Naive thymus-derived CD4-positive, alpha-beta T cell (primary cell): ENCODE results near the gene ADAMTSL1. TPM values are rescaled to one million over a fixed set of nuclear protein-coding genes. Genes with fewer than 3 reads are reported as not detected.

Experiments
- ATAC-seq: fragments of 150-1000 bp; cut with Tn5 transposase; 2 replicates; pipeline ENCODE4 v1.10.0; 2021; ENCODE audit warnings: mild to moderate bottlenecking, moderate library complexity
- CTCF ChIA-PET: fragments of 350-600 bp; sonication (Branson Sonifier 250); formaldehyde crosslinking; loops from one replicate; lab custom pipeline; 2021; ENCODE audit warnings: antibody characterized with exemption; lab: Charles Lee
- POLR2A ChIA-PET: fragments of 350-600 bp; sonication (Branson Sonifier 250); formaldehyde crosslinking; loops from one replicate; lab custom pipeline; 2021; ENCODE audit warnings: antibody characterized with exemption, inconsistent platforms; lab: Charles Lee
- DNase-seq, 9 donors: peaks; one replicate each; pipeline versions ENCODE4 v3.0.0 to v3.0.0-alpha.2; 2020 to 2022; ENCODE audit warnings: mixed read lengths in 1 of 9
- H3K27ac ChIP-seq: one replicate; pipeline ENCODE4 v1.7.0; 2013; ENCODE audit warnings: mild to moderate bottlenecking, low read depth, low read length, moderate library complexity
- H3K27me3 ChIP-seq, 2 donors: one replicate each; pipeline ENCODE4 v1.7.0; 2013; ENCODE audit warnings: low read length in 2 of 2, mild to moderate bottlenecking in 2 of 2, moderate library complexity in 2 of 2; ENCODE audit not compliant: control insufficient read depth in 2 of 2, insufficient read depth in 2 of 2
- H3K36me3 ChIP-seq, 3 experiments: 1 replicate in 2 of 3; 2 replicates in 1 of 3; pipeline ENCODE4 v1.7.0; 2013; ENCODE audit warnings: low read length in 3 of 3, mild to moderate bottlenecking in 3 of 3, moderate library complexity in 1 of 3; ENCODE audit not compliant: insufficient read depth in 3 of 3, control insufficient read depth in 2 of 3
- H3K4me1 ChIP-seq, 2 donors: one replicate each; pipeline ENCODE4 v1.7.0; 2013; ENCODE audit warnings: low read length in 2 of 2, mild to moderate bottlenecking in 2 of 2, moderate library complexity in 1 of 2; ENCODE audit not compliant: control insufficient read depth in 2 of 2, insufficient read depth in 2 of 2
- H3K4me3 ChIP-seq: 2 replicates; pipeline ENCODE4 v1.7.0; 2013; ENCODE audit warnings: mild to moderate bottlenecking, low read length
- H3K9me3 ChIP-seq, 3 experiments: 1 replicate in 2 of 3; 2 replicates in 1 of 3; pipeline ENCODE4 v1.7.0; 2013; ENCODE audit warnings: low read length in 3 of 3; ENCODE audit not compliant: control insufficient read depth in 2 of 3
- H3K27ac Mint-ChIP-seq, 9 donors: one replicate each; pipeline ENCODE4 v1.8.0; 2020 to 2022; ENCODE audit warnings: mixed read lengths in 9 of 9, mild to moderate bottlenecking in 8 of 9, moderate library complexity in 5 of 9, inconsistent platforms in 2 of 9
- H3K27me3 Mint-ChIP-seq, 5 donors: one replicate each; pipeline ENCODE4 v1.8.0; 2021 to 2022; ENCODE audit warnings: mixed read lengths in 5 of 5, mild to moderate bottlenecking in 1 of 5
- H3K36me3 Mint-ChIP-seq, 5 donors: one replicate each; pipeline ENCODE4 v1.8.0; 2020 to 2022; ENCODE audit warnings: mixed read lengths in 5 of 5, mild to moderate bottlenecking in 3 of 5, inconsistent platforms in 1 of 5
- H3K4me1 Mint-ChIP-seq, 7 donors: one replicate each; pipeline ENCODE4 v1.8.0; 2020 to 2022; ENCODE audit warnings: mixed read lengths in 7 of 7, mild to moderate bottlenecking in 3 of 7, inconsistent platforms in 1 of 7
- H3K4me3 Mint-ChIP-seq, 10 donors: one replicate each; pipeline ENCODE4 v1.8.0; 2020 to 2022; ENCODE audit warnings: mild to moderate bottlenecking in 10 of 10, mixed read lengths in 10 of 10, moderate library complexity in 6 of 10, inconsistent platforms in 2 of 10
- H3K9me3 Mint-ChIP-seq, 11 donors: one replicate each; pipeline ENCODE4 v1.8.0; 2020 to 2022; ENCODE audit warnings: mixed read lengths in 11 of 11, mild to moderate bottlenecking in 4 of 11, inconsistent platforms in 1 of 11, moderate library complexity in 1 of 11
- intact Hi-C, 2 donors: fragments of 100-400 bp; cut with micrococcal nuclease; formaldehyde crosslinking; loops; one replicate each; pipeline ENCODE4 v1.15.1; 2023
- polyA plus RNA-seq, 2 donors: library from polyadenylated mRNA; unstranded; fragments of 300-500 nt; fragmentation: Illumina TruSeq; gene quantifications; one replicate each; pipeline ENCODE4 v1.2.3, GENCODE V29; 2021
- total RNA-seq, 6 experiments: library from RNA in 5 of 6; stranded (reverse) in 5 of 6; gene quantifications; 1 replicate in 5 of 6; 2 replicates in 1 of 6; pipeline ENCODE4 v1.2.3 and lab custom pipeline; 2021 to 2026

The ADAMTSL1 gene
- total and polyA plus RNA-seq, 7 experiments from 2014 or later, result not detected

GRCh38 chr9:18575686-18576085 is 101.7 kb downstream of the ADAMTSL1 start:
- Mint-ChIP-seq H3K4me1 (no peaks in the 10 kb centered on the region), H3K36me3 (no peaks in the 10 kb centered on the region), H3K27ac (no peak overlapping the region), H3K4me3 (no peak overlapping the region), H3K27me3 (peaks cover 0 to 6% (median 0%) of the 10 kb centered on the region in 5 donors), H3K9me3 (peaks cover 0 to 3% (median 0%) of the 10 kb centered on the region in 11 donors)
- CTCF ChIA-PET, result no interaction called here
- DNase-seq, result no peak
- Histone ChIP-seq H3K4me1 (no peaks in the 10 kb centered on the region), H3K36me3 (no peaks in the 10 kb centered on the region), H3K9me3 (no peaks in the 10 kb centered on the region), H3K27ac (no peak overlapping the region), H3K4me3 (no peak overlapping the region), H3K27me3 (no peaks in the 10 kb centered on the region)
- POLR2A ChIA-PET, result no interaction called here
- intact Hi-C loops, result loop anchor here in 1 of 2 donors (10.0 kb wide), 1 partner anchor 879 kb away; no protein-coding TSS in a partner anchor
- no peak for ATAC-seq

- Mint-ChIP-seq H3K4me3 (no peak overlapping the region), H3K9me3 (peaks cover 0 to 5% (median 0%) of the 10 kb centered on the region in 11 donors), H3K27me3 (peaks cover 0 to 9% (median 0%) of the 10 kb centered on the region in 5 donors), H3K4me1 (no peaks in the 10 kb centered on the region), H3K36me3 (no peaks in the 10 kb centered on the region), H3K27ac (no peak overlapping the region)
- intact Hi-C loops, result loop anchor here in 1 of 2 donors (10.0 kb wide), 1 partner anchor 875 kb away; no protein-coding TSS in a partner anchor
- H3K27ac ChIP-seq, result no peak overlapping the region
- H3K9me3 ChIP-seq, result no peaks in the 10 kb centered on the region
- H3K36me3 ChIP-seq, result no peaks in the 10 kb centered on the region
- DNase-seq (no peak), ATAC-seq (no peak)
- ChIA-PET CTCF (no interaction called here), POLR2A (no interaction called here)
- H3K27me3 ChIP-seq, result no peaks in the 10 kb centered on the region
- no peak overlapping the region for H3K4me3 ChIP-seq
- H3K4me1 ChIP-seq, result no peaks in the 10 kb centered on the region
These were observed 105.6 kb downstream of the ADAMTSL1 start for GRCh38 chr9:18579536-18579935.

- ChIA-PET CTCF (no interaction called here), POLR2A (no interaction called here)
- Histone ChIP-seq H3K4me1 (no peaks in the 10 kb centered on the region), H3K9me3 (no peaks in the 10 kb centered on the region), H3K27ac (no peak overlapping the region), H3K27me3 (no peaks in the 10 kb centered on the region), H3K4me3 (no peak overlapping the region), H3K36me3 (no peaks in the 10 kb centered on the region)
- Mint-ChIP-seq H3K4me3 (no peak overlapping the region), H3K36me3 (no peaks in the 10 kb centered on the region), H3K27ac (no peak overlapping the region), H3K9me3 (peaks cover 0 to 5% (median 0%) of the 10 kb centered on the region in 11 donors), H3K27me3 (peaks cover 0 to 9% (median 0%) of the 10 kb centered on the region in 5 donors), H3K4me1 (no peaks in the 10 kb centered on the region)
- intact Hi-C loops, result no loop called here
- DNase-seq, result no peak
- ATAC-seq, result no peak
These were observed 106.2 kb downstream of the ADAMTSL1 start for GRCh38 chr9:18580151-18580550.

GRCh38 chr9:18585996-18586395 is 112.0 kb downstream of the ADAMTSL1 start:
- ATAC-seq (no peak), DNase-seq (no peak)
- peaks cover under 1 to 11% (median 5%) of the 10 kb centered on the region in 11 donors for H3K9me3 Mint-ChIP-seq
- POLR2A ChIA-PET, result no interaction called here
- no peaks in the 10 kb centered on the region for H3K4me1 Mint-ChIP-seq
- H3K36me3 Mint-ChIP-seq, result no peaks in the 10 kb centered on the region
- H3K27me3 Mint-ChIP-seq, result peaks cover 0 to 8% (median 0%) of the 10 kb centered on the region in 5 donors
- intact Hi-C loops, result no loop called here
- no peaks in the 10 kb centered on the region for H3K9me3 ChIP-seq
- no peak overlapping the region for H3K4me3 Mint-ChIP-seq
- CTCF ChIA-PET, result interaction anchor here (0.7 kb wide), 1 partner anchor 475 kb away, joined by 3 read pairs; no protein-coding TSS in a partner anchor
- H3K27ac ChIP-seq, result no peak overlapping the region
- no peaks in the 10 kb centered on the region for H3K4me1 ChIP-seq
- no peak overlapping the region for H3K4me3 ChIP-seq
- no peaks in the 10 kb centered on the region for H3K27me3 ChIP-seq
- H3K36me3 ChIP-seq, result no peaks in the 10 kb centered on the region
- no peak overlapping the region for H3K27ac Mint-ChIP-seq

GRCh38 chr9:18588002-18588401 is 114.0 kb downstream of the ADAMTSL1 start:
- DNase-seq (no peak), ATAC-seq (no peak)
- no peaks in the 10 kb centered on the region for H3K36me3 ChIP-seq
- no peak overlapping the region for H3K27ac Mint-ChIP-seq
- H3K4me1 ChIP-seq, result no peaks in the 10 kb centered on the region
- intact Hi-C loops, result no loop called here
- no peaks in the 10 kb centered on the region for H3K27me3 ChIP-seq
- H3K4me3 ChIP-seq, result no peak overlapping the region
- H3K4me3 Mint-ChIP-seq, result no peak overlapping the region
- H3K27ac ChIP-seq, result no peak overlapping the region
- POLR2A ChIA-PET, result no interaction called here
- no peaks in the 10 kb centered on the region for H3K27me3 Mint-ChIP-seq
- no peaks in the 10 kb centered on the region for H3K4me1 Mint-ChIP-seq
- CTCF ChIA-PET, result no interaction called here
- peaks cover 4 to 24% (median 7%) of the 10 kb centered on the region in 11 donors for H3K9me3 Mint-ChIP-seq
- no peaks in the 10 kb centered on the region for H3K36me3 Mint-ChIP-seq
- H3K9me3 ChIP-seq, result peaks cover 0 to 8% (median 0%) of the 10 kb centered on the region in 3 experiments

GRCh38 chr9:18591261-18591660 is 117.3 kb downstream of the ADAMTSL1 start:
- Histone ChIP-seq H3K4me1 (no peaks in the 10 kb centered on the region), H3K4me3 (no peak overlapping the region), H3K27me3 (no peaks in the 10 kb centered on the region), H3K36me3 (no peaks in the 10 kb centered on the region), H3K27ac (no peak overlapping the region), H3K9me3 (peaks cover 0 to 8% (median 0%) of the 10 kb centered on the region in 3 experiments)
- peaks cover 8 to 47% (median 18%) of the 10 kb centered on the region in 11 donors for H3K9me3 Mint-ChIP-seq
- no peak overlapping the region for H3K27ac Mint-ChIP-seq
- intact Hi-C loops, result no loop called here
- H3K4me1 Mint-ChIP-seq, result no peaks in the 10 kb centered on the region
- no peak for DNase-seq
- CTCF ChIA-PET, result no interaction called here
- POLR2A ChIA-PET, result no interaction called here
- no peaks in the 10 kb centered on the region for H3K36me3 Mint-ChIP-seq
- H3K27me3 Mint-ChIP-seq, result no peaks in the 10 kb centered on the region
- no peak for ATAC-seq
- H3K4me3 Mint-ChIP-seq, result no peak overlapping the region

DNA sequence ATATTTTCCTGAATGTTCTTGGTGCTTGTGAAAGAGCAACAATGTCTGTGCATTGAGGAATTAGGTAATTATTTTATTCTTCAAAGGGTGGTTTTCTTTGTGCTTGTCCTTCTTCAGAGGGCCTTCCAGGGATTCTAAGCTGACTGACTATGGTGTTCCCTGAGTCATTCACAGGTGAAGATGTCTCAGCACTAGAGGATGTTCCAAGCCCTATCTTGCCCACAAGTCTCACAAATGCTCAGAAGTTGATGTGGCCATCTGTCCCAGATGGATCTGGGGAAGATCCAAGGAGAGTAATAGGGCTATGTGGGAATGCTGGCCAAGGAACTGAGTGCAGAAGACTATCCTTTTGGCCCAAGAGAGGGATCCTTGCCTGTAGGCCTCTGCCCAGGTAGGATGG is 120.9 kb downstream of the ADAMTSL1 start:
- DNase-seq (no peak), ATAC-seq (no peak)
- Mint-ChIP-seq H3K27ac (no peak overlapping the region), H3K36me3 (no peaks in the 10 kb centered on the region), H3K9me3 (peaks cover 7 to 47% (median 16%) of the 10 kb centered on the region in 11 donors), H3K27me3 (no peaks in the 10 kb centered on the region), H3K4me1 (no peaks in the 10 kb centered on the region), H3K4me3 (no peak overlapping the region)
- intact Hi-C loops, result no loop called here
- peaks cover 0 to 8% (median 0%) of the 10 kb centered on the region in 3 experiments for H3K9me3 ChIP-seq
- H3K4me3 ChIP-seq, result no peak overlapping the region
- H3K27ac ChIP-seq, result no peak overlapping the region
- H3K36me3 ChIP-seq, result no peaks in the 10 kb centered on the region
- no peaks in the 10 kb centered on the region for H3K4me1 ChIP-seq
- POLR2A ChIA-PET, result no interaction called here
- CTCF ChIA-PET, result no interaction called here
- no peaks in the 10 kb centered on the region for H3K27me3 ChIP-seq
